Measurements from ENCODE around the gene ADGRG7.

ADGRG7 gene

GRCh38 chr3:100700708-100701107 is 91.3 kb downstream of the ADGRG7 start:
- no peak for DNase-seq (ENCODE audit: low read depth)
- no peak overlapping the region for H3K4me3 ChIP-seq (ENCODE audit: low read length)
- TF ChIP-seq, protein P1, sequence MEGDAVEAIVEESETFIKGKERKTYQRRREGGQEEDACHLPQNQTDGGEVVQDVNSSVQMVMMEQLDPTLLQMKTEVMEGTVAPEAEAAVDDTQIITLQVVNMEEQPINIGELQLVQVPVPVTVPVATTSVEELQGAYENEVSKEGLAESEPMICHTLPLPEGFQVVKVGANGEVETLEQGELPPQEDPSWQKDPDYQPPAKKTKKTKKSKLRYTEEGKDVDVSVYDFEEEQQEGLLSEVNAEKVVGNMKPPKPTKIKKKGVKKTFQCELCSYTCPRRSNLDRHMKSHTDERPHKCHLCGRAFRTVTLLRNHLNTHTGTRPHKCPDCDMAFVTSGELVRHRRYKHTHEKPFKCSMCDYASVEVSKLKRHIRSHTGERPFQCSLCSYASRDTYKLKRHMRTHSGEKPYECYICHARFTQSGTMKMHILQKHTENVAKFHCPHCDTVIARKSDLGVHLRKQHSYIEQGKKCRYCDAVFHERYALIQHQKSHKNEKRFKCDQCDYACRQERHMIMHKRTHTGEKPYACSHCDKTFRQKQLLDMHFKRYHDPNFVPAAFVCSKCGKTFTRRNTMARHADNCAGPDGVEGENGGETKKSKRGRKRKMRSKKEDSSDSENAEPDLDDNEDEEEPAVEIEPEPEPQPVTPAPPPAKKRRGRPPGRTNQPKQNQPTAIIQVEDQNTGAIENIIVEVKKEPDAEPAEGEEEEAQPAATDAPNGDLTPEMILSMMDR (conservative IDR thresholded peaks at IDR 0.05; ENCODE audit: low read depth, low read length) = no peak

DNA sequence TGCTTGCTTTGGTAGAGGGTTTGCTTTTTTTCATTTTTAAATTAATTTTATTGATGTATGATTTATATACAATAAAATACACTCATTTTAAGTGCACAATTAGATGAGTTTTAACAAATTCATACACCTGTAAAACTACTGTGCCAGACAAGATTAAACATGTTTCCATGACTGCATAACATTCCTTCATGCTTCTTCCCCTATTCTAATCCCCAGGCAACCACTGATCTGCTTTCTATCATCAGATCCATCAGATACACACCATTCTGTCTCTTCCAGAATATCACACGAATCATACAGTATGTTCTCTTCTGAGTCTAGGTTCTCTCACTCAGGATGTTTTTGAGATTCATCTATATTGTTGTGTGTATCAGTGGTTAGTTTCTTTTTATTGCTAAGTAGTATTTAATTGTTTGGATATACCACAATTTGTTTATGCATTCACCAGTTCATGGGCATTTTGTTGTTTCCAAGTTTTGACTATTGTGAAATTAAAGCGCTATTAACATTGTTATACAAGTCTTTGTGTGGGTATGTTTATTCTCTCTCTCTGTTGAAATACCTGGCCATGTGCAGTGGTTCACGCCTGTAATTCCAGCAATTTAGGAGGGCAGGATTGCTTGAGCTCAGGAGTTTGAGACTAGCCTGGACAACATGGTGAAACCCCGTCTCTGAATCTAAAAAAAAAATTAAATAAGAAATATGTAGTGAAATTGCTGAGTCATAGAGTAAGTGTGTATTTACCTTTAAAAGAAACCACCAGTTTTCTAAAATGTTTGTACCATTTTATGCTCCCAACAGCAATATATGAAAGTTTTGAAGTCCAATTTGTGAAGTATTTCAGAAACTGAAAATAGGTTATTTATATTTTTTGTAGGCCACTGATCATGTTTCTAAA is 92.9 kb downstream of the ADGRG7 start:
- DNase-seq (ENCODE audit: low read depth) = no peak
- H3K4me3 ChIP-seq (ENCODE audit: low read length) = no peak overlapping the region
- TF ChIP-seq, protein P1 (conservative IDR thresholded peaks at IDR 0.05; ENCODE audit: low read depth, low read length) = no peak

GRCh38 chr3:100702980-100703345 is 93.6 kb downstream of the ADGRG7 start:
- H3K4me3 ChIP-seq (ENCODE audit: low read length) = no peak overlapping the region
- TF ChIP-seq, protein P1 (conservative IDR thresholded peaks at IDR 0.05; ENCODE audit: low read depth, low read length) = no peak
- DNase-seq (ENCODE audit: low read depth) = no peak

DNA sequence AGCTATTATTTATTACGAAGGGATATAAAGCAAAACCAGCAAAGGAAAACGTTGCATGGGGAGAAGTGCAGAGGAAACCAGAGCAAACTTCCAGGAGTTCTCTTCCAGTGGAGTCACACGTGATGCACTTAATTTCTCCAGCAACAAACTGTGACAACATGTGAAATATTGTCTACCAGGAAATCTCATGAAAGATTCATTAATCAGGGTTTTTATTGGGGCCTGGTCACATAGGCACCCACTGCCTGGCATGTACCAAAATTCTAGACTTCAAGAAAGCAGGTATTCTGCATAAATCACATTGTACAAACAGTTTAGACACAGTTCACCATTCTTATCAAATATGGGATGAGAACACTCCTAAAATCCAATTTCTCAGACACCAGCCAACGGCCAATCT is 94.5 kb downstream of the ADGRG7 start:
- H3K4me3 ChIP-seq (ENCODE audit: low read length) = no peak overlapping the region
- DNase-seq (ENCODE audit: low read depth) = no peak
- TF ChIP-seq, protein P1 (conservative IDR thresholded peaks at IDR 0.05; ENCODE audit: low read depth, low read length) = no peak

- no peak overlapping the region for H3K4me3 ChIP-seq (ENCODE audit: low read length)
- TF ChIP-seq, protein P1 (conservative IDR thresholded peaks at IDR 0.05; ENCODE audit: low read depth, low read length) = no peak
- DNase-seq (ENCODE audit: low read depth) = no peak
Measured at GRCh38 chr3:100706365-100706764, 97.0 kb downstream of the ADGRG7 start.

DNA sequence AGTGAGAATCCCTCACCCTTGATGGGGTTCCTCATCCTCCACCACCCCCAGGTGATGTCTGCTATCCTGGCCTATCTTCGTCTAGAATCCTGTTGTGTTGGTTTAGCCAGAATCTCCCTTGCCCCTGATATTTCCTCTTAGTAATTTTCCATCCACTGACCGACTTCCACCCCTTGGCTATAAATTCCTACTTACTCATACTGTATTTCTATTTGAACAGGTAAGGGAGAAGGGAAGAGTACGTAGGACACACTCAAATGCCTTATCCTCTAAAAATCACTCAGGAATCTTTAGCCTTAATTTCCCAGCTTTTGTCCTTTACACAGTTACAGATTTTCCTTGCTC is 99.2 kb downstream of the ADGRG7 start:
- peak overlapping the region; percentile 83 for H3K4me3 ChIP-seq (ENCODE audit: low read length)
- TF ChIP-seq, protein P1 (conservative IDR thresholded peaks at IDR 0.05; ENCODE audit: low read depth, low read length) = no peak
- DNase-seq (ENCODE audit: low read depth) = no peak

All from retinal pigment epithelial cell (primary cell).